Measurements from ENCODE around the gene FAM98A.

GRCh38 chr2:33535421-33535820, 63.7 kb downstream of the FAM98A start:
- TF ChIP-seq RCOR1 (conservative IDR thresholded peaks at IDR 0.05; ENCODE audit: low read depth, low read length) (no peak), TCF12 (IDR thresholded peaks at IDR 0.05; ENCODE audit: low read depth, low read length) (no peak), NRF1 (conservative IDR thresholded peaks at IDR 0.05; ENCODE audit: low read depth, low read length) (no peak)
